GM19395 (cell line): ENCODE data around the gene SDK1.

ENCODE experiments used
- ATAC-seq: cut with Tn5 transposase; IDR thresholded peaks from one replicate; pipeline ENCODE4 v1.9.1; 2021; ENCODE audit warnings: mild to moderate bottlenecking, moderate library complexity; ENCODE audit not compliant: unreplicated experiment

The SDK1 gene

DNA sequence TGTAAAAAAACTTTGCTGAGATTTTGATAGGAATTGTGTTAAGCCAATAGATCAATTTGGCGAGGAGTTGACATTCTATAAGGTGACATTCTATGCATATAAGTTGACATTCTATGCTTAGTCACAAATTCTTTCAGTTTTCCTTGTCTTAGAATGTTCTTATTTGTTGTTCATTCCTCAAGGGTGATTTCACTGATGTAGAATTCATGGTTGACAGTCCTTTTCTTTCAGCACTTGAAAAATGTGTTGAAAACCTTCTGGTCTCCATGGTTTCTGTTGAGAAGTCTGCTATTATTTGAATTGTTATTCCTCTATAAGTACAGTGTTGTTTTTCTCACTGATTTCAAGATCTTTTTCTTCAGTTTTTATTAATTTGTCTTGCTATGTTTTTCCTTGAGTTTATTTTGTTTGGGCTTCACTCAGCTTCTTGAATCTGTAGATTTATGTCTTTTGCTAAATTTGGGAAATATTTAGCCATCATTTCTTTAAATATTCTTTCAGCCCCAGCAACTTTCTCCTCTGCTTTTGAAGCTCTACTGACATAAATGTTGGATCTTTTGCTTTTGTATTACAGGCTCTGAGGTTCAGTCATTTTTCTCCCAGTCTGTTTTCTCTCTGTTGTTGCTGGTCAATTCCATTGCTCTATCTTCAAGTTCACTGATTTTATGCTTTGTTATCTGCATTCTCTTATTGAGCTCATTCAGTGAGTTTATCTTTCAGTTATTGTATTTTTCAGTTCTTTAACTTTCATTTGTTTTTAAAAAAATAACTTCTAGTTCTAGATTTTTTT, 154.9 kb downstream of the SDK1 start:
- no peak for ATAC-seq

- no peak for ATAC-seq
These were observed 158.1 kb downstream of the SDK1 start for GRCh38 chr7:3459111-3459510.

- ATAC-seq, result no peak
These were observed 160.9 kb downstream of the SDK1 start for GRCh38 chr7:3461923-3462322.

GRCh38 chr7:3463696-3464095, 162.6 kb downstream of the SDK1 start:
- no peak for ATAC-seq

GRCh38 chr7:3464900-3465622, 164.0 kb downstream of the SDK1 start:
- no peak for ATAC-seq

DNA sequence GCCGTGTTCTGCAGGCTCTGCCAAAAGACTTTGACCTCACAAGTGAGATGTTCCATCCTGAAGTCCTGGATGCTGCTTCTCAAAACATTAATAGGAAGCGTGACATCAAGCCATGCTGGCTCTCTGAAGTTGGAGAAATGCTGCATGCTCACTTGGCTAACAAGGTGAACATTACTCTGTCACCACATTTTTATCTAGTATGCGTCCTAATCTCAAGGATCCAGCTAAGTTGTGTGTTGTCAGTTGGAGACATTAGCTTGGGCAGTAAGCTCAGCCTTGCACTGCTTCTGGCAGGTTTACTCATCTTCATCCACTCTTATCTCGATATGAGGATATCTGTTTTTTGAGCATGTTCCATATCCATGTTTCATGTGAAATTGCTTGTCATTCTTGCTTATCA, 165.2 kb downstream of the SDK1 start:
- ATAC-seq, result no peak

DNA sequence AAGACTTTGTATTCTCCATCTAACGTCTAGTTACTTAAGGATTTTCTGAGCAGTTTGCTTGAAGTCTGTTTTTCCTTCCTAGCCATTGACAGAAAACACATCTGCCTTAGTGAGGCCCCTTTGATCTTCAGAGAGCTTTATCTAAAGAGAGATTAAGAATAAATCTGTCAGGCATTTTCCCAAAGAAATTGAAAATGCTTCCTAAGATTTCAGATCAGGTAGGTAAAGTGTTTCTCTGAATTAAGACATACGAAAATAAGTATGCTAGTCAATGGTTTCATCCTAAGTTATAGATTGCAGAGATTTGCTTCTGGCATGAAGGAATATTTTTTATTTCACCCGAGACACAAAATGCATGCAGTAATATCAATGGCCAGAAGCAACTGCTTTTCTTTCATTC, 168.6 kb downstream of the SDK1 start:
- ATAC-seq, result no peak

- ATAC-seq, result no peak
These were observed 179.1 kb downstream of the SDK1 start for GRCh38 chr7:3480197-3480596.

DNA sequence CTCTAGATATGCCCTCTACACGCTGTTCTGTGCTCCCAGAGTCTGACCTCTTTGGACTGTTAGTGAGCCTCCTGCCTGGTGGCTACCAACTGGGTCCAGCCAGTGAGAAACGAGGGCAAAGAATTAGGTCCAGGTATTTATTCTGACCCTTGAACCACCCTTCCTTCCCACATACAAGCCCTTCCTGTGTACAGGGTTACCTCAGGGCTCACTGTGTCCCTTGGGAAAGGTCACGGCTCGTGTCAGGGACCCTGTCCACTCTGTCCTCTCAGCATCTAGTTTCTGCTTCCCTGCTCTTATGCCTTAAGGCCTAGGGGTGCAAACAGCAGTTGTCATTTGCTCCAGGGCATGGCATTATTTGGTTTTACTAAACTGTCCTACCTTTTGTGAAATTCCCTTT, 180.4 kb downstream of the SDK1 start:
- ATAC-seq, result no peak

DNA sequence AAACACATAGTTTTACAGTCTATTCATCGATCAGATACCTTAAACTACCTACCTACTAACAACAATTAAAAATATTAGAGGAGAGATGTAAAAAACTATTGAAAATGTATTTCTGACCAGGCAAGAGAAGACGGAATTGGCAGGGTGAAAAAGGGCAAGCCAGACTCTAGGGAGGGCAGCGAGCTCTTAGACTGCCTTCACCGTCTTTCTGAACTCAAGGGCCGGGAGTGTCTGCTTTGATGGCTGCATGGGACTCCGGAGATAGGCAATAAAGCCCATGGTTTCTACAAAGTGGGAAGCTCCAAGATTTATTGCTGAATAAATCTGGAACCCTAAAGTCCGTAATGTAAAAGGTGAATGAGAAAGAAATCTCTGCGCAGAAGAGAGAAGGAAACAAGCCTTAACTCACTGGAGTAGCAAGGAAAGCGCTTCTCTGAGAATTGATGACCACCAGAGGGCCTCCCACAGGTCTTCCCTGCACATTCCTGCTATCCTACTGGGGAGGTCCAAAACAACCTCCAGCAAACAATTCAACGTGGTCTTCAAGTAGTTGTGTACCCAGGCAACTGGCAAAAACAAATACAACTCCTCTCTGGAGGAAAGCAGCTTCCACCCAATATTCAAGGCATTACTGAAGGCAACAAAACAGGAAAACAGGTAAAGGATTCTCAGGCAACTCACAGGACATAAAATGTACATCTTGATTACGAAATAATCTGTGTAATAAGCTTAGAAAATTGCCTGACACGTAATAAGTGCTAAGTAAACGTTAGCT, 181.3 kb downstream of the SDK1 start:
- ATAC-seq, result no peak

DNA sequence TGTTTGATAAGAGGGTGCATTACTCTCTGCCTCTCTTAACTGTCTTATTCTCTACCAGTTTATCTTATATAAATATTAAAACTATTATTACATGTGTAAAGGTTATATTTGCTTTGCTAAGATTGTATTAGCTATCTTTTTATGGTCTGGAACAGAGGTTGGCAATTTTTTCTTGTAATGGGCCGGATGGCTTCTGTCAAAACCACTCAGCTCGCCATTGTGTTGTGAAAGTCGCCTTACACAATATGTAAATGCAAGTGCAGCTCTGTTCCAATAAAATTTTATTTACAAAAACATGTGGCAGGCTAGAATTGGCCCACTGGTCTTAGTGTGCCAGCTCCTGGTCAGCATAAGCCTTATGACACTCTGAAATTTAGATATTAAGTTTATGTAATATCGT, 185.8 kb downstream of the SDK1 start:
- ATAC-seq, result no peak

- ATAC-seq, result no peak
These were observed 187.8 kb downstream of the SDK1 start for GRCh38 chr7:3488829-3489228.

DNA sequence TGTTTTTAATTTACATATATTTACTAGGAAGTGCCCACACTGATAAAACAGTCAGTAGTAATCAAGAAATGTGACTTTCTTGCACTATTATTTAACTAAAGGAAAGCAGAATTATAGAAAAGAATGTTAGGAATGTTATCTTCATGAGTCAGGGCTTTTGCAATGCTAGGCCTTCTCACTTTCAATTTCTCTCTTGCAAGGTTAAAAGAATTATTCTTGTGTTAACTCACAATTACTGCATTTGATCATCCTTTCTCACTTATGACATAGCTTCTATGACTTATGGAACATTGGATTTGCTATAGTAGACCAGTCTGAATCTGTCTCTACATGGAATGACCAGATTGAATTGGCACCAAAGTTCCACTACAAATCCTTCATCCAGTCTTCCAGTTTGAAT, 192.4 kb downstream of the SDK1 start:
- no peak for ATAC-seq

- no peak for ATAC-seq
These were observed 193.9 kb downstream of the SDK1 start for GRCh38 chr7:3494947-3495346.

DNA sequence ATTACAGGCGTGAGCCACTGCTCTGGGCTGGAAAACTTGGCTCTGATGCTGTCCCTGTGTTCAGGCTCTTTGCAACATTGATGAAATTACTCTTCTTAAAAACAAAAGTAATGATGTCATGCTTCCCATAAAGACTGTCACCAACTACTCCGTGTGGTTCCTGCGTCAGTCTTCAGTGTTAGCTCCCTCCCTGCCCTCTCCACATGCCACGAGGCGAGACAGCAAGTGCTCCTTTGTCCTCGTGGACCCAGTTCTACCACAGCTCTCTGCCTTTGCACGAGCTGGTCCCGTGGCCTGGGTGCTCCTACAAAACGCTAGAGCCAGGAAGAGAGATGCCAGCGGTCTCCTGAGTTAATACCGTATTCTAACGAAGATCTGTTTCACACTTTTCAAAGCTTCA, 194.5 kb downstream of the SDK1 start:
- ATAC-seq, result no peak

GRCh38 chr7:3495954-3496353, 194.9 kb downstream of the SDK1 start:
- no peak for ATAC-seq

DNA sequence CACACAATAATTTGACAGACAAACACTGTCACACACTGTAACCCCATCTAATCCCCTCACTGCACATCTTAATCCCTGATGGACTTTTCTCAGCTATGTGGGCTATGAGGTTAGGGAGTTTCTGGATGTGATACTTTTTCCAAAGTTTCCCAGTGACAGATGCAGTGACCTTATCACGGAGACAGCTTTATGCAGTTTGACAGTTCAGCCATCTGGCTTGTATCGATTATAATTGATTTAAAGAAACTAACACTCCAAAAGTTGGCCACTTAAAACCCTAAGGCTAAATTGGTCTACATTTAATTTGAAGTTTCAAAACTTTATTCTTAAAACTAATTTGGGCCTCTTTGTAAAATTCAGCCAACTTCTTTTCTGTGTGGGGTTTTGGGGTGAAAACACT, 196.7 kb downstream of the SDK1 start:
- no peak for ATAC-seq

DNA sequence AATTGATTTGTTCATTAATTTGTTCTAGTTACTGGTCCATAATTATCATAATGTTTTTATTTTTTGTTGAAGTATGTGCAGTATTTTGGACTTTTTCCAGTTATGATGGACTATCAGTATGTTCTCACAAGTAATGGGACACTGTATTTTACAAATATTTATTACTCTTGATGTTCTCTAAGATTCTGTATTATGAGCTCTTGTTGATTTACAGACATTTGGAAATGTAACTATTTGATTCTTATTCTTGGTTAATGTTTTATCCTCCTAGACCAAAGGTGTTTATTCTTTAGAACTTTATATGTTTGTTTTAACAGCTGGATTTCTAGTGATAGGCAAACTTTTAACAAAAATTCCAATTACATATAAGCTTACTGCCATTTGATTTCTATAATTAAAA, 200.6 kb downstream of the SDK1 start:
- ATAC-seq, result no peak

GRCh38 chr7:3504384-3504783, 203.3 kb downstream of the SDK1 start:
- no peak for ATAC-seq

- no peak for ATAC-seq
These were observed 209.3 kb downstream of the SDK1 start for GRCh38 chr7:3510101-3511020.

- ATAC-seq, result no peak
These were observed 216.3 kb downstream of the SDK1 start for GRCh38 chr7:3517344-3517743.
